Heart left ventricle (tissue), 13 donors: Measurements from ENCODE around the gene UGT1A5.

Experiments used
- CTCF ChIP-seq, 12 donors: fragments of 200-600 bp; sonication (generic) in 4 of 12; IDR thresholded peaks; one replicate each; pipeline versions ENCODE4 v1.5.0 to v1.8.0; 2018 to 2022; ENCODE audit warnings: antibody characterized with exemption in 12 of 12, mild to moderate bottlenecking in 5 of 12
- POLR2A ChIP-seq, 2 donors: fragments of 450-650 bp; IDR thresholded peaks; one replicate each; pipeline ENCODE4 v1.6.1; 2017; ENCODE audit warnings: antibody characterized with exemption in 2 of 2, mild to moderate bottlenecking in 2 of 2, moderate library complexity in 2 of 2
- donor health status: ischemic (EF 13 %, LVEDD 7.1; RV severe dilation, severe dysfunction).
- donor health status: DM: no; HTN: yes; CAD: no.
- donor health status: DM: no; HTN: no; CAD: no.
- donor health status: ischemic (EF 25% LVEDD 6.9; RV normal size, moderate dysfunction).
- donor health status: ischemic (EF 25% LVEDD 5.7; RV mildly dilated, moderate dysfunction).
- donor health status: ischemic (EF 35%, LVEDD 5.7; RV mildly dilated, moderate dysfunction).
- donor health status: nonischemic (EF 11% LVEDD 7.7; RV severe dilation, severe dysfunction).
- donor health status: DM: yes; HTN: yes; CAD: no.
- donor health status: PGD.
- donor health status: ischemic (EF 29% LVEDD 5.4; RV normal size, mild dysfunction).
- donor health status: nonischemic (EF 23%, LVEDD 6.1; RV moderate dilation, normal function).

- TF ChIP-seq CTCF (IDR thresholded peaks at IDR 0.05) (no peak), POLR2A (IDR thresholded peaks at IDR 0.05) (no peak)
Measured at GRCh38 chr2:233673896-233674295, 38.8 kb upstream of the UGT1A5 start.
